Ovary (tissue), 10 donors: ENCODE results near the gene NEUROD6. TPM values are rescaled to one million over a fixed set of nuclear protein-coding genes. Genes with fewer than 3 reads are reported as not detected.

ENCODE experiments used
- DNase-seq, 5 donors: peaks; one replicate each; pipeline ENCODE4 v3.0.0-alpha.2; 2019 to 2020
- H3K27ac ChIP-seq, 2 donors: fragments of 200-600 bp; one replicate each; pipeline versions ENCODE4 v1.5.1 to v1.8.0; 2019 to 2022
- H3K27me3 ChIP-seq: fragments of 200-600 bp; one replicate; pipeline ENCODE4 v1.8.0; 2022
- H3K36me3 ChIP-seq: fragments of 200-600 bp; sonication (generic); one replicate; pipeline ENCODE4 v1.5.1; 2019
- H3K4me1 ChIP-seq: one replicate; pipeline ENCODE4 v1.8.1; 2013; ENCODE audit warnings: mild to moderate bottlenecking, moderate library complexity; ENCODE audit not compliant: insufficient read depth
- H3K4me3 ChIP-seq: fragments of 200-600 bp; sonication (generic); one replicate; pipeline ENCODE4 v1.5.1; 2017
- H3K9me3 ChIP-seq, 2 donors: fragments of 200-600 bp in 1 of 2; sonication (generic) in 1 of 2; one replicate each; pipeline versions ENCODE4 v1.5.1 to v1.8.1; 2013 to 2019; ENCODE audit warnings: mild to moderate bottlenecking in 1 of 2, moderate library complexity in 1 of 2
- CTCF ChIP-seq, 3 donors: fragments of 450-650 bp in 2 of 3; fragments of 200-600 bp in 1 of 3; IDR thresholded peaks; one replicate each; pipeline versions ENCODE4 v1.5.1 to v1.8.0; 2016 to 2022; ENCODE audit warnings: antibody characterized with exemption in 3 of 3, mild to moderate bottlenecking in 1 of 3
- EP300 ChIP-seq: sonication (generic); formaldehyde crosslinking; IDR thresholded peaks from one replicate; pipeline ENCODE4 v1.6.1; 2017; ENCODE audit warnings: antibody characterized with exemption
- POLR2A ChIP-seq: fragments of 450-650 bp; IDR thresholded peaks from one replicate; pipeline ENCODE4 v1.6.1; 2017; ENCODE audit warnings: antibody characterized with exemption, mild to moderate bottlenecking, moderate library complexity
- WGBS, 3 donors: extraction: QIAGEN DNeasy Blood & Tissue Kit in 1 of 3; methylation state at CpG; one replicate each; pipeline versions ENCODE4 v1.1.5 to v1.1.7; 2013 to 2017; 5-methylcytosine and 5-hydroxymethylcytosine counted together
- intact Hi-C, 4 donors: fragments of 100-400 bp; cut with DNase I; formaldehyde crosslinking; loops; one replicate each; pipeline versions ENCODE4 v1.11.0 to v1.15.1; 2022 to 2023
- long read RNA-seq, 3 donors: library from polyadenylated mRNA in 2 of 3; unstranded in 2 of 3; transcript quantifications; one replicate each; pipeline ENCODE4 v2.0.0 and lab custom pipeline, GENCODE V29; 2021 to 2026
- polyA plus RNA-seq, 2 donors: library from polyadenylated mRNA; stranded (reverse); fragments of 200-250 nt in 1 of 2; fragments of 350-450 nt in 1 of 2; fragmentation: Illumina TruSeq in 1 of 2; extraction: RNeasy Lipid Tissue Mini Kit (QIAGEN cat#74804) in 1 of 2; gene quantifications; one replicate each; pipeline ENCODE4 v1.2.3, GENCODE V29; 2013 to 2014
- total RNA-seq, 7 donors: library from RNA; depleted of rRNA in 2 of 7; stranded (reverse); fragments of >200 nt in 2 of 7; fragmentation: NEBNext Ultra II Directional in 3 of 7; extraction: Animal tissue kit (Norgen Biotek cat#: 25700) in 3 of 7; gene quantifications; one replicate each; pipeline versions ENCODE4 v1.1.0 to v1.2.4, GENCODE V29; 2016 to 2023
- donor health status: DM: no; HTN: no; CAD: no; lungs with moderate emphysema.
- donor health status: DM: no; HTN: no; CAD: no.
- donor health status: Bipolar disorder and iron deficiency.
- donor health status: DM: yes; HTN: yes; CAD: no.
- donor health status: DM: no; HTN: no; CAD: no.
- donor health status: DM: yes; HTN: yes; CAD: no.

Gene NEUROD6
- total RNA-seq (not detected), polyA plus RNA-seq (not detected)
- long read RNA-seq, donor 1, result 0 reads
- long read RNA-seq, donor 2, result 0 reads
- long read RNA-seq, donor 3, result 0 reads

DNA sequence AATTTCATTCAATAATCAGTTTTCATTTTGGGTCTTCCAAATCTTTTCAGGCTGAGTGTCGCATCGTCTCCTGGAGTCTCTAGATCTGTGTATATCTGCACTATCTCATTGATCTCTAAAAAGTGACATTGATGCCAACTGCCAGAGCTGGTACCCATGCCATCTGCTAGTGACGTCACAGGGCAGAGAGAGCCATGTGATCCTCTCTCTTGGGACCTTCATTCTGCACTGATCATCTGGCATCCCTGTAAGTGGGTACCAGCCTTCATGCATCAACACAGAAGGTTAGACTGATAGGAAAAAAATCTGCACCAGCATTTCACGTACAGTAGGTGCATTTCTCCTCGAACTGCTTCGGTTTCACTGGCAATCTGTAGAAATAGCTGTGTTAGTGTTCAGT, at the start of gene NEUROD6:
TSS of gene NEUROD6 (minus strand) at position 124 of the 400 bp plus-strand sequence. CDS start 1,458 bp downstream, outside the sequence.
- intact Hi-C loops, result no loop called here
- Histone ChIP-seq H3K27me3 (no peaks in the 10 kb centered on the region), H3K4me3 (no peak within 1 kb of the TSS), H3K27ac (no peak within 1 kb of the TSS), H3K9me3 (no peaks in the 10 kb centered on the region), H3K4me1 (peaks cover 1% of the 10 kb centered on the region), H3K36me3 (no peaks in the 10 kb centered on the region)
- TF ChIP-seq POLR2A (no peak), CTCF (IDR thresholded peaks at IDR 0.05) (no peak), EP300 (no peak)
- no peak for DNase-seq
- 64 to 78% (median 66%) methylated on average over 6 of the region's 6 CpGs for WGBS, 3 donors

GRCh38 chr7:31384466-31384865, 43.9 kb upstream of the NEUROD6 start:
- TF ChIP-seq CTCF (IDR thresholded peaks at IDR 0.05) (no peak), EP300 (no peak), POLR2A (no peak)
- no peaks in the 10 kb centered on the region for H3K4me1 ChIP-seq
- WGBS, 3 donors, result 41 to 58% (median 43%) methylated on average over 4 of the region's 4 CpGs

DNA sequence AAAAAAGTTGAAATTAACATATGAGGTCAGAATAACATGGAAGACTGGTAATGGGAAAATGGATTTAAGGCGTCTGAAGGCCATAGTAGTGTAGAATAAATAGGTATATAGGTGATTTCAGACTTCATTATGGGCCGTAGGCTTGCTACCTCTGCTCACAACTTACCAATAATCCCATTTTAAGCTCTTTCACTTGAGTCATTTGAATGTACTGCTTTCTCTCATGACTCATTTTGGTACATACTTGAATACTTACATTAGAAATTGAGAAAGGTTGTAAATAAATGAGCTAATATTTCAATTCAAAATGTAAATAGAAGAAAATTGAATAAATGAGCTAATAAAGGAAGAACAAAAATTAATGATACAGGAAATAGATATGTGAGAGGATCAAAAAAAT, 42.2 kb upstream of the NEUROD6 start:
- DNase-seq, result no peak
- H3K27me3 ChIP-seq, result no peaks in the 10 kb centered on the region
- H3K36me3 ChIP-seq, result no peaks in the 10 kb centered on the region
- no peak for TF ChIP-seq POLR2A
- TF ChIP-seq CTCF (IDR thresholded peaks at IDR 0.05), result no peak
- no peak for TF ChIP-seq EP300
- H3K4me1 ChIP-seq, result no peaks in the 10 kb centered on the region
- no peaks in the 10 kb centered on the region for H3K9me3 ChIP-seq
- intact Hi-C loops, result no loop called here
- 55 to 69% (median 57%) methylated on average over 2 of the region's 2 CpGs for whole genome bisulfite sequencing, 3 donors
- H3K27ac ChIP-seq, result no peak overlapping the region
- no peak overlapping the region for H3K4me3 ChIP-seq

More at GRCh38 chr7:31384466-31384865, 43.9 kb upstream of the NEUROD6 start:
- intact Hi-C loops, result no loop called here
- H3K4me3 ChIP-seq, result no peak overlapping the region
- H3K27ac ChIP-seq, result no peak overlapping the region
- no peaks in the 10 kb centered on the region for H3K27me3 ChIP-seq
- H3K36me3 ChIP-seq, result no peaks in the 10 kb centered on the region
- no peak for DNase-seq
- no peaks in the 10 kb centered on the region for H3K9me3 ChIP-seq

GRCh38 chr7:31373337-31374289, 33.1 kb upstream of the NEUROD6 start:
- 75 to 80% (median 75%) methylated on average over 12 of the region's 12 CpGs for WGBS, 3 donors
- Histone ChIP-seq H3K27ac (no peak overlapping the region), H3K9me3 (no peaks in the 10 kb centered on the region), H3K4me3 (no peak overlapping the region), H3K4me1 (no peaks in the 10 kb centered on the region), H3K36me3 (no peaks in the 10 kb centered on the region), H3K27me3 (no peaks in the 10 kb centered on the region)
- TF ChIP-seq CTCF (IDR thresholded peaks at IDR 0.05) (no peak), POLR2A (no peak), EP300 (no peak)
- no peak for DNase-seq
- intact Hi-C loops, result no loop called here
